ENCODE results near the gene ITGA2. TPM values are rescaled to one million over a fixed set of nuclear protein-coding genes. Genes with fewer than 3 reads are reported as not detected.
"Not testable (repeated sequence)": the region's sequence is repeated elsewhere in the genome, so short reads cannot be mapped to it uniquely, and the experiment has no call there.

ITGA2 gene
- total RNA-seq, 1 donor from 2014 or later, result 4.7 TPM

DNA sequence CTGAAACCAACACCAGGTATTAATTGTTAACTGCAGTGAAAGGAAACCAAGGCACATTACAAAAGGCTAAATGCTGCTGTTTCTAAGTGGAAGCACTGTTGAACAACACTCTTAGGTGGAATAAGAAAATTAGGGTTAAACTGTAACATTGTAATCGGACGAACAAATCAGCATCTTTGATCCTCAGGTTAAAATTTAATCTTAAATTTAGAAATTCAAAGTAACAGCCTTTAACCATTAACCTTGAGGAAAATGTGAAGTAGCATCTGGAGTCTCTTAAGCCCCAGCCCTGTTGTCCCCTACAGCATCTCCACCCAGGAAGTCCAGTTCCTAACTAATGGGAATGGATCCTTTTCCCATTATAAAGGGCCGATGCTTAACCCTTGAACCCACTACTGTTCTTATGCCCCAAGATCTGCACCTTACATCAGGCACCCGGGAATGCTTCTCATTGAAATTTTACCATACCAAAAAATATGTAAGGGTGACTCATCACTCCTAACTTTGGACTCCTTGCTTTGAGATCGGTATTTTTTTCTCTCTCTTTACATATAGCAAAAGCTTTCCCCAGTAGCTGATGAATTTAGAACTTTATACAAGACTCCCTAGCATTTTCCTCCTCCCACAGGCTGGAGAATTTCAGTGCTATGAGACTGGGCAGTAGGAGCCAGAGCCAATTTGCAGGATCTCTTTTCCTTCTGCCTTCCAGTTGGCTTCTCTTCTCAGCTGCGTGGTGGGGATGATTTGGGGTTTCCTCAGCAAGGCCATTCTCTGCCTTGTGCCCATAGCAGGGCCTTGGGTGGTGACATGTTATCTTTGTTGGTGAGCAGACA, 32.0 kb upstream of the ITGA2 start:
- no peak overlapping the region for H3K4me3 Mint-ChIP-seq
- TF ChIP-seq, protein P1, sequence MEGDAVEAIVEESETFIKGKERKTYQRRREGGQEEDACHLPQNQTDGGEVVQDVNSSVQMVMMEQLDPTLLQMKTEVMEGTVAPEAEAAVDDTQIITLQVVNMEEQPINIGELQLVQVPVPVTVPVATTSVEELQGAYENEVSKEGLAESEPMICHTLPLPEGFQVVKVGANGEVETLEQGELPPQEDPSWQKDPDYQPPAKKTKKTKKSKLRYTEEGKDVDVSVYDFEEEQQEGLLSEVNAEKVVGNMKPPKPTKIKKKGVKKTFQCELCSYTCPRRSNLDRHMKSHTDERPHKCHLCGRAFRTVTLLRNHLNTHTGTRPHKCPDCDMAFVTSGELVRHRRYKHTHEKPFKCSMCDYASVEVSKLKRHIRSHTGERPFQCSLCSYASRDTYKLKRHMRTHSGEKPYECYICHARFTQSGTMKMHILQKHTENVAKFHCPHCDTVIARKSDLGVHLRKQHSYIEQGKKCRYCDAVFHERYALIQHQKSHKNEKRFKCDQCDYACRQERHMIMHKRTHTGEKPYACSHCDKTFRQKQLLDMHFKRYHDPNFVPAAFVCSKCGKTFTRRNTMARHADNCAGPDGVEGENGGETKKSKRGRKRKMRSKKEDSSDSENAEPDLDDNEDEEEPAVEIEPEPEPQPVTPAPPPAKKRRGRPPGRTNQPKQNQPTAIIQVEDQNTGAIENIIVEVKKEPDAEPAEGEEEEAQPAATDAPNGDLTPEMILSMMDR (IDR thresholded peaks at IDR 0.05; ENCODE audit: unreplicated experiment), result no peak
- no peak overlapping the region for H3K27ac Mint-ChIP-seq
- no peak for DNase-seq (ENCODE audit: low spot score in 2 of 2, unreplicated experiment in 2 of 2)
- no peaks in the 10 kb centered on the region for H3K4me1 Mint-ChIP-seq
- no peaks in the 10 kb centered on the region for H3K36me3 Mint-ChIP-seq
- no peaks in the 10 kb centered on the region for H3K27me3 Mint-ChIP-seq (ENCODE audit: low read depth)
- peaks cover 9% of the 10 kb centered on the region for H3K9me3 Mint-ChIP-seq

DNA sequence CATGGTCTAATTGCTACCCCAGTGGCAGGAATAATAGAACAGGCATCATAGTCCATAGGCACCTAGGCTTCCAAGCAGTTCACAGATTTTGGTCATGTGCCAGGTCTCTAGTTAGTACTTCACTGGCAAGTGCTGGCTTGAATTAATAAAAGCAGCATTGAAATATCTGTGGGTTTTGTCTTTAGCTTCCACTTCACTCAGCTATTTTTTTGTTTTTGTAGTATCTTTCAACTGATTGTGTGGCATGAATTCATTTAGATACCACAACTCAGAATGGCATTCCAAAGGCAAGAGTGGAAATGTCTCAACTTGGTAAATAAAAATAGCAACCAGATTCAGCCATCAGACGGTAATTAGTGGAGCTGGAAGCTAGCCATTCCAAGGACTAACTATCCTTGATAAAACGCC, 27.9 kb upstream of the ITGA2 start:
- TF ChIP-seq, protein P1 (IDR thresholded peaks at IDR 0.05; ENCODE audit: unreplicated experiment), result no peak
- peaks cover 9% of the 10 kb centered on the region for H3K9me3 Mint-ChIP-seq
- H3K36me3 Mint-ChIP-seq, result no peaks in the 10 kb centered on the region
- no peaks in the 10 kb centered on the region for H3K27me3 Mint-ChIP-seq (ENCODE audit: low read depth)
- H3K4me3 Mint-ChIP-seq, result no peak overlapping the region
- no peaks in the 10 kb centered on the region for H3K4me1 Mint-ChIP-seq
- no peak overlapping the region for H3K27ac Mint-ChIP-seq
- no peak for DNase-seq (ENCODE audit: low spot score in 2 of 2, unreplicated experiment in 2 of 2)

DNA sequence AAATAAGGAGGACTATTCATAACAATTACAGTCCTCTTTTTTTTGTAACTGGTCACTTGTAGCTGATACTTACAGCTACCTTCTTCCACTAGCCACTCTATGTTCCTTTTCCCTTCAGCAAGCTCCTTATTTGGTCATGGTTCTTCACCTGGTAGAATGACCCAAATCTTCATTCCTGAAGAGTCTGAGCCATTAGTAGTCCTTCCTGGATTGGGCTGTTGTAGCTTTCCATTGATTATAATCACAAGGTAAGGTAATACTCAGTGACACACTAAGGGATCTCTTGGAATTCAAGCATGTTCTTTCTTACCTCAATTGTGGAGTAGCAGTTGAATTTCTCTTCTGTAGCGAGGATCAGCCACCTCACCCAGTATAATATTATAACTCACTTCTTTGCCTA, 25.5 kb upstream of the ITGA2 start:
- Mint-ChIP-seq H3K27me3 (ENCODE audit: low read depth) (no peaks in the 10 kb centered on the region), H3K4me1 (no peaks in the 10 kb centered on the region), H3K27ac (no peak overlapping the region), H3K9me3 (peaks cover 23% of the 10 kb centered on the region), H3K36me3 (no peaks in the 10 kb centered on the region), H3K4me3 (no peak overlapping the region)
- TF ChIP-seq, protein P1 (IDR thresholded peaks at IDR 0.05; ENCODE audit: unreplicated experiment), result no peak
- no peak for DNase-seq (ENCODE audit: low spot score in 2 of 2, unreplicated experiment in 2 of 2)

DNA sequence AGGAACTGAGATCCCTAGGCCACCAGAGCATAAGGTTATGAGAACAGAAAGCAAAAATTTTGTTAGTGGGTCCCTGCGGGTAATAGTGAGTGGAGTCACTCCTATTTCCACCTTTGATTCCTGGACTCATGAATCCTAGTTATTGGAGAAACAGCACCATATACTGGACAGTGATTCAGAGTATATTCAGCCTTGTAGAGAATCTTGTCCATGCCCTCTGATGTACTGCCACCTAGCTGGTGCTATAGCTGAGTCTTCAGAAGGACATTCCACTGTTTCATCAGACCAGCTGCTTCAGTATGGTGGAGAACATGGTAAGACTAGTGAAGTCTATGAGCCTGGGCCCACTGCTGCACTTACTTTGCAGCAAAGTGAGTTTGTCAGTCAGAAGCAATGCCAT, 25.0 kb upstream of the ITGA2 start:
- TF ChIP-seq, protein P1 (IDR thresholded peaks at IDR 0.05; ENCODE audit: unreplicated experiment), result no peak
- Mint-ChIP-seq H3K4me3 (no peak overlapping the region), H3K27me3 (ENCODE audit: low read depth) (no peaks in the 10 kb centered on the region), H3K9me3 (peaks cover 28% of the 10 kb centered on the region), H3K36me3 (no peaks in the 10 kb centered on the region), H3K27ac (no peak overlapping the region), H3K4me1 (no peaks in the 10 kb centered on the region)
- no peak for DNase-seq (ENCODE audit: low spot score in 2 of 2, unreplicated experiment in 2 of 2)

DNA sequence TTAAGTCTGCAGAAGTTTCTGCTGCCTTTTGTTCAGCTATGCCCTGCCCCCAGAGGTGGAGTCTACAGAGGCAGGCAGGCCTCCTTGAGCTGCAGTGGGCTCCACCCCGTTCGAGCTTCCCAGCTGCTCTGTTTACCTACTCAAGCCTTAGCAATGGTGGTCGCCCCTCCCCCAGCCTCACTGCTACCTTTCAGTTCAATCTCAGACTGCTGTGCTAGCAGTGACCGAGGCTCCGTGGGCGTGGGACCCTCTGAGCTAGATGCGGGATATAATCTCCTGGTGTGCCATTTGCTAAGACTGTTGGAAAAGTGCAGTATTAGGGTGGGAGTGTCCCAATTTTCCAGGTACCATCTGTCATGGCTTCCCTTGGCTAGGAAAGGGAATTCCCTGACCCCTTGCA, 13.0 kb upstream of the ITGA2 start:
- H3K9me3 Mint-ChIP-seq, result peaks cover 28% of the 10 kb centered on the region
- H3K36me3 Mint-ChIP-seq; H3K4me1 Mint-ChIP-seq; H3K27ac Mint-ChIP-seq; DNase-seq (ENCODE audit: low spot score in 2 of 2, unreplicated experiment in 2 of 2); H3K27me3 Mint-ChIP-seq (ENCODE audit: low read depth); H3K4me3 Mint-ChIP-seq: not testable (repeated sequence)

DNA sequence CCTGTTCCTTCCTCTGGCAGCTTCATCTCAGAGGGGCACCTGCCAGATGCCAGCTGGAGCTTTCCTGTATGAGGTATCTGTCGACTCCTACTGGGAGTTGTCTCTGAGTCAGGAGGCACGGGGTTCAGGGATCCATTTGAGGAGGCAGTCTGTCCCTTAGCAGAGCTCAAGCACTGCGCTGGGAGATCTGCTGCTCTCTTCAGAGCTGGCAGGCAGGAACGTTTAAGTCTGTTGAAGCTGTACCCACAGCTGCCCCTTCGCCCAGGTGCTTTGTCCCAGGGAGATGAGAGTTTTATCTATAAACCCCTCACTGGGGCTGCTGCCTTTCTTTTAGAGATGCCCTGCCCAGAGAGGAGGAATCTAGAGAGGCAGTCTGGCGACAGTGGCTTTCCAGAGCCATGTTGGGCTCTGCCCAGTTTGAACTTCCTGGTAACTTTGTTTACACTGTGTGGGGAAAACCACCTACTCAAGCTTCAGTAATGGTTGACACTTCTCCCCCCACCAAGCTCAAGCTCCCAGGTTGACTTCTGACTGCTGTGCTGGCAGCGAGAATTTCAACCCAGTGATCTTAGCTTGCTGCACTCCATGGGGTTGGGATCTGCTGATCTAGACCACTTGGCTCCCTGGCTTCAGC, 11.8 kb upstream of the ITGA2 start:
- no peak overlapping the region for H3K27ac Mint-ChIP-seq
- DNase-seq (ENCODE audit: low spot score in 2 of 2, unreplicated experiment in 2 of 2), result no peak
- TF ChIP-seq, protein P1 (IDR thresholded peaks at IDR 0.05; ENCODE audit: unreplicated experiment), result no peak
- no peak overlapping the region for H3K4me3 Mint-ChIP-seq
- H3K36me3 Mint-ChIP-seq, result no peaks in the 10 kb centered on the region
- peaks cover 2% of the 10 kb centered on the region for H3K27me3 Mint-ChIP-seq (ENCODE audit: low read depth)
- H3K4me1 Mint-ChIP-seq, result no peaks in the 10 kb centered on the region
- peaks cover 23% of the 10 kb centered on the region for H3K9me3 Mint-ChIP-seq
